Testis (tissue), 2 donors: ENCODE results near the gene LDLRAD4.

Experiments
- POLR2A ChIP-seq: fragments of 450-650 bp; IDR thresholded peaks from one replicate; pipeline ENCODE4 v1.6.1; 2017; ENCODE audit warnings: antibody characterized with exemption, mild to moderate bottlenecking, moderate library complexity
- TF ChIP-seq, protein P1 (sequence below), 3 experiments: fragments of 450-650 bp in 2 of 3; fragments of 200-600 bp in 1 of 3; sonication (generic) in 1 of 3; IDR thresholded peaks; one replicate each; pipeline ENCODE4 v1.5.1; 2016 to 2019; ENCODE audit warnings: antibody characterized with exemption in 3 of 3, mild to moderate bottlenecking in 2 of 3, moderate library complexity in 1 of 3

DNA sequence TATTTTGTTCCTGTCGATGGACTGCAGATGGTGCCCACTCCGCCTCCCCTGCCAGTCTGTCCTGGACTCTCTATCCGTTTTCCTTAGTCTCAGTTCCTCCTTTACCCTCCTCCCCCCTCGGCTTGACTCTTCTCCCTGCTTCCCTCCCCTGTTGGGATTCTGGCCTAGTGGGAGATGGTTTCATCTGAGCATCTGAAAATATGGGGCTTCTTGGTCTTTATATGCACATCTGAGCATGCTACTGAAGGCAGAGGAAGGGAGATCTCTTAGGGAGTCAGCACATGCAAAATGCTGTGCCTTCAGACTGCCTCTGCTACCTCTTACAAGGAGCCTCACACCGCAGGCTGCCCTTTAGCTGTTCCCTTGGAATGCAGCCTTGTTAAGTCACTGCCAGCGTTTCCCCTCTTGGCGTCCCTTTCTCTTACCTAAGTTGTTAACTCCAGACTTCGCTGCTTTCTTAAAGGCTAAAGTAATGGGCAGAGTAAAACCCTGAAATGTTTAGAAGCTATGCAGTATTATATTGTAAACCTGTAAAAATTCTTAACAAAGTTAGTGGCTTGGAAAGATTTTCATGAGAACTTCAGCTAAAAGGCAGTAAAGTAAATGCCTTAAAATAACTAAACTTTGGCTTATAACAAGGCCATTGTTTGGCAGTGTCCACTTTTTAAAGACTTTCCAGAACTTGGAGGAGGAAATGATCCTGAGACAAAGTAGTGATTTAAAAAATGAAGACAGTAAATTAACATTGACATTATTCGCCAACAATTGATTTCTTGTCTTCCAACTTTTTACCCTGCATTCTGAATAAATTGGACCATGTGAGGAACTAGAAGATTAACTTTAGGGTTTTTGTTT, 49.8 kb downstream of the LDLRAD4 start:
- TF ChIP-seq POLR2A: no peak
- TF ChIP-seq, protein P1, sequence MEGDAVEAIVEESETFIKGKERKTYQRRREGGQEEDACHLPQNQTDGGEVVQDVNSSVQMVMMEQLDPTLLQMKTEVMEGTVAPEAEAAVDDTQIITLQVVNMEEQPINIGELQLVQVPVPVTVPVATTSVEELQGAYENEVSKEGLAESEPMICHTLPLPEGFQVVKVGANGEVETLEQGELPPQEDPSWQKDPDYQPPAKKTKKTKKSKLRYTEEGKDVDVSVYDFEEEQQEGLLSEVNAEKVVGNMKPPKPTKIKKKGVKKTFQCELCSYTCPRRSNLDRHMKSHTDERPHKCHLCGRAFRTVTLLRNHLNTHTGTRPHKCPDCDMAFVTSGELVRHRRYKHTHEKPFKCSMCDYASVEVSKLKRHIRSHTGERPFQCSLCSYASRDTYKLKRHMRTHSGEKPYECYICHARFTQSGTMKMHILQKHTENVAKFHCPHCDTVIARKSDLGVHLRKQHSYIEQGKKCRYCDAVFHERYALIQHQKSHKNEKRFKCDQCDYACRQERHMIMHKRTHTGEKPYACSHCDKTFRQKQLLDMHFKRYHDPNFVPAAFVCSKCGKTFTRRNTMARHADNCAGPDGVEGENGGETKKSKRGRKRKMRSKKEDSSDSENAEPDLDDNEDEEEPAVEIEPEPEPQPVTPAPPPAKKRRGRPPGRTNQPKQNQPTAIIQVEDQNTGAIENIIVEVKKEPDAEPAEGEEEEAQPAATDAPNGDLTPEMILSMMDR (IDR thresholded peaks at IDR 0.05): no peak
